HepG2 (cell line): ENCODE measurements around the gene CNIH3. TPM values are rescaled to one million over a fixed set of nuclear protein-coding genes. Genes with fewer than 3 reads are reported as not detected.

Experiments
- ATAC-seq: fragments of 200-7000 bp; cut with Tn5 transposase; 3 replicates; pipeline ENCODE4 v1.9.1; 2020; ENCODE audit warnings: mild to moderate bottlenecking, moderate library complexity
- BruUV-seq: library from RNA; stranded (reverse); fragments of 400-500 nt; replicated peaks from 2 replicates; lab custom pipeline; 2021; lab: Mats Ljungman, UMichigan
- CTCF ChIA-PET: fragments of 300-600 bp; formaldehyde crosslinking; extraction: SDS; loops from one replicate; lab custom pipeline; 2021; ENCODE audit warnings: low total read pairs, inconsistent platforms, low intra/inter-chr PET ratio; lab: Yijun Ruan, JAX
- POLR2A ChIA-PET: fragments of 350-600 bp; sonication (Branson Sonifier 250); formaldehyde crosslinking; loops from one replicate; lab custom pipeline; 2020; ENCODE audit warnings: antibody characterized with exemption, inconsistent platforms; lab: Yijun Ruan, JAX
- DNase-seq: peaks from one replicate; pipeline ENCODE4 v3.0.0-alpha.2; 2015; ENCODE audit warnings: low spot score
- FAIRE-seq: peaks from 3 replicates; lab custom pipeline; 2011; peaks lifted over from hg19 to GRCh38; lab: Jason Lieb, UNC
- H2AFZ ChIP-seq: one replicate; pipeline ENCODE4 v1.6.1; 2011; ENCODE audit warnings: low read length, inconsistent platforms
- H3K27ac ChIP-seq: fragments of 300-600 bp; 3 replicates; pipeline ENCODE4 v1.8.0; 2011; ENCODE audit warnings: mixed run types, mild to moderate bottlenecking, mixed read lengths, low read length, inconsistent platforms; ENCODE audit not compliant: insufficient read depth; ENCODE audit errors: extremely low read length
- H3K27me3 ChIP-seq, 2 experiments: fragments of 200-600 bp in 1 of 2; 2 replicates in 1 of 2; 3 replicates in 1 of 2; pipeline versions ENCODE4 v1.6.0 to v1.8.0; 2011; ENCODE audit warnings: low read length in 2 of 2, mild to moderate bottlenecking in 2 of 2, moderate library complexity in 2 of 2, inconsistent platforms in 1 of 2; ENCODE audit not compliant: insufficient read depth in 2 of 2, control insufficient read depth in 1 of 2
- H3K36me3 ChIP-seq, 2 experiments: fragments of 200-600 bp in 1 of 2; replicated peaks in 1 of 2; 2 replicates in 1 of 2; 3 replicates in 1 of 2; pipeline versions ENCODE4 v1.5.1 to v1.8.0; 2011; ENCODE audit warnings: low read length in 2 of 2, inconsistent platforms in 1 of 2; ENCODE audit not compliant: insufficient read depth in 2 of 2, control insufficient read depth in 1 of 2
- H3K4me1 ChIP-seq: 2 replicates; pipeline ENCODE4 v1.5.1; 2012; ENCODE audit warnings: low read length, inconsistent platforms; ENCODE audit not compliant: insufficient read depth
- H3K4me2 ChIP-seq: 2 replicates; pipeline ENCODE4 v1.6.0; 2011; ENCODE audit warnings: low read depth, low read length, inconsistent platforms
- H3K4me3 ChIP-seq, 3 experiments: fragments of 200-600 bp in 1 of 3; sonication (generic), shearing (Covaris generic) in 1 of 3; replicated peaks in 1 of 3; 2 replicates each; pipeline ENCODE4 v1.5.1; 2011 to 2016; ENCODE audit warnings: low read length in 3 of 3, inconsistent platforms in 2 of 3, low read depth in 2 of 3, mild to moderate bottlenecking in 2 of 3, control low read depth in 1 of 3, mixed read lengths in 1 of 3; ENCODE audit not compliant: insufficient read depth in 1 of 3
- H3K79me2 ChIP-seq: one replicate; pipeline ENCODE4 v1.6.1; 2011; ENCODE audit warnings: low read length, inconsistent platforms; ENCODE audit not compliant: insufficient read depth
- H3K9ac ChIP-seq: 2 replicates; pipeline ENCODE4 v1.6.0; 2011; ENCODE audit warnings: mild to moderate bottlenecking, low read depth, low read length, inconsistent platforms; ENCODE audit not compliant: insufficient read depth
- H3K9me3 ChIP-seq: 2 replicates; pipeline ENCODE4 v1.5.1; 2012; ENCODE audit warnings: mild to moderate bottlenecking, low read length
- H4K20me1 ChIP-seq: 2 replicates; pipeline ENCODE4 v1.6.0; 2011; ENCODE audit warnings: inconsistent platforms, mild to moderate bottlenecking, low read length, moderate library complexity; ENCODE audit not compliant: insufficient read depth
- HOXA3 ChIP-seq: sonication (generic); formaldehyde crosslinking; IDR thresholded peaks from 2 replicates; pipeline ENCODE4 v1.5.0; 2020; ENCODE audit warnings: missing genetic modification reagents
- MTF1 ChIP-seq: sonication (generic); formaldehyde crosslinking; IDR thresholded peaks from 2 replicates; pipeline ENCODE4 v1.5.0; 2020; ENCODE audit warnings: missing genetic modification reagents
- NBN ChIP-seq: fragments of 450-650 bp; conservative IDR thresholded peaks from 2 replicates; pipeline ENCODE4 v1.6.1; 2017
- TMF1 ChIP-seq: sonication (generic); formaldehyde crosslinking; IDR thresholded peaks from 2 replicates; pipeline ENCODE4 v1.8.1; 2022; ENCODE audit warnings: low read depth, missing genetic modification reagents
- ZC3H13 ChIP-seq: sonication (generic); formaldehyde crosslinking; IDR thresholded peaks from 2 replicates; pipeline ENCODE4 v1.8.1; 2023; ENCODE audit warnings: mild to moderate bottlenecking, missing genetic modification reagents, moderate library complexity
- ZNF577 ChIP-seq: sonication (generic); formaldehyde crosslinking; IDR thresholded peaks from 2 replicates; pipeline ENCODE4 v1.4.0; 2020; ENCODE audit warnings: mild to moderate bottlenecking, low read depth, missing genetic modification reagents, borderline replicate concordance
- WGBS: methylation state at CpG from one replicate; pipeline ENCODE4 v1.1.6; 2017; ENCODE audit warnings: low lambda C conversion rate; 5-methylcytosine and 5-hydroxymethylcytosine counted together
- in situ Hi-C: cut with HindIII; loops from 2 replicates; pipeline ENCODE4 v1.10.0; 2017; ENCODE audit warnings: low pct_unique_long_range_greater_than_20kb; ENCODE audit not compliant: extremely low pct_ligation_motif_present
- intact Hi-C: fragments of 100-400 bp; cut with micrococcal nuclease; formaldehyde crosslinking; loops from one replicate; pipeline ENCODE4 v1.10.0; 2022; ENCODE audit not compliant: unreplicated experiment
- polyA plus RNA-seq, 8 experiments: library from polyadenylated mRNA; depleted of rRNA in 3 of 8; stranded (reverse) in 7 of 8; unstranded in 1 of 8; fragments of >200 nt; fragmentation: Illumina TruSeq in 4 of 8; extraction: Trizol in 4 of 8; gene quantifications; 2 replicates each; pipeline versions ENCODE4 v1.2.1 to v1.2.3, GENCODE V29; 2011 to 2016; ENCODE audit warnings: low read depth in 4 of 8, missing spikeins in 1 of 8, mixed read lengths in 1 of 8; ENCODE audit not compliant: insufficient read depth in 1 of 8
- total RNA-seq, 5 experiments: library from RNA; depleted of rRNA; stranded (reverse); fragments of >200 nt; fragmentation: Illumina TruSeq; extraction: Trizol; gene quantifications; 2 replicates each; pipeline ENCODE4 v1.2.3, GENCODE V29; 2016; ENCODE audit warnings: low read depth in 1 of 5
- TF ChIP-seq, protein P1 (sequence below): sonication (generic); formaldehyde crosslinking; IDR thresholded peaks from 2 replicates; pipeline ENCODE4 v1.5.1; 2020; ENCODE audit warnings: mild to moderate bottlenecking, missing genetic modification reagents, moderate library complexity
- TF ChIP-seq, protein P2 (sequence below): IDR thresholded peaks from 2 replicates; pipeline ENCODE4 v1.6.1; 2016; ENCODE audit warnings: low read depth, control low read depth
- TF ChIP-seq, protein P3 (sequence below): sonication (generic); formaldehyde crosslinking; IDR thresholded peaks from 2 replicates; pipeline ENCODE4 v1.4.0; 2020; ENCODE audit warnings: missing genetic modification reagents; ENCODE audit errors: not compliant biosample characterization

CNIH3 gene
- total and polyA plus RNA-seq, 2 of the 13 experiments (the other 11 are each of a cell fraction or from before 2014, with no cell fraction given) = 0.36 to 1.1 TPM

DNA sequence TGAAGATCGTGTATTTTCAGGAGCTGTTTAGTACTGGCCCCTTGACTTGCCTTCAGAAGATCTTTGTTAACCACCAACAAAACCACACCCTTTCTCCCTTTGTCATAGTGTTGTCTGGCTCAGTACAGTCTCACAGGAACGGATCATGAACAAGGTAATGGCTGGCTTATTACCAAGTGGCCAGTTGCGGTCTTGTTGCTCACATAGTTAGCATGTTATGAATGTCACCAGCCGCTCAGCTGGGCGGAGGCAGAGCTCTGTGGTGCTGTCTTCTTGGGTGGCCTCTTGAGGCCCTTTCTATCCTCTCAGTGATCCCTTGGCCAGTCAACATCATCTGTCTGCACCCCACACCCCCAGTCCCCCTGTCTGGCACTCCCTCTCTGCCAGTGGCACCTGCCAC lies 21.4 kb downstream of the CNIH3 start (continued):
- TF ChIP-seq, protein P1, sequence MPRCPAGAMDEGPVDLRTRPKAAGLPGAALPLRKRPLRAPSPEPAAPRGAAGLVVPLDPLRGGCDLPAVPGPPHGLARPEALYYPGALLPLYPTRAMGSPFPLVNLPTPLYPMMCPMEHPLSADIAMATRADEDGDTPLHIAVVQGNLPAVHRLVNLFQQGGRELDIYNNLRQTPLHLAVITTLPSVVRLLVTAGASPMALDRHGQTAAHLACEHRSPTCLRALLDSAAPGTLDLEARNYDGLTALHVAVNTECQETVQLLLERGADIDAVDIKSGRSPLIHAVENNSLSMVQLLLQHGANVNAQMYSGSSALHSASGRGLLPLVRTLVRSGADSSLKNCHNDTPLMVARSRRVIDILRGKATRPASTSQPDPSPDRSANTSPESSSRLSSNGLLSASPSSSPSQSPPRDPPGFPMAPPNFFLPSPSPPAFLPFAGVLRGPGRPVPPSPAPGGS = no peak
- TF ChIP-seq HOXA3 (CRISPR knock-in tag) = no peak
- no peak for TF ChIP-seq MTF1
- TF ChIP-seq NBN = no peak
- TF ChIP-seq, protein P2, sequence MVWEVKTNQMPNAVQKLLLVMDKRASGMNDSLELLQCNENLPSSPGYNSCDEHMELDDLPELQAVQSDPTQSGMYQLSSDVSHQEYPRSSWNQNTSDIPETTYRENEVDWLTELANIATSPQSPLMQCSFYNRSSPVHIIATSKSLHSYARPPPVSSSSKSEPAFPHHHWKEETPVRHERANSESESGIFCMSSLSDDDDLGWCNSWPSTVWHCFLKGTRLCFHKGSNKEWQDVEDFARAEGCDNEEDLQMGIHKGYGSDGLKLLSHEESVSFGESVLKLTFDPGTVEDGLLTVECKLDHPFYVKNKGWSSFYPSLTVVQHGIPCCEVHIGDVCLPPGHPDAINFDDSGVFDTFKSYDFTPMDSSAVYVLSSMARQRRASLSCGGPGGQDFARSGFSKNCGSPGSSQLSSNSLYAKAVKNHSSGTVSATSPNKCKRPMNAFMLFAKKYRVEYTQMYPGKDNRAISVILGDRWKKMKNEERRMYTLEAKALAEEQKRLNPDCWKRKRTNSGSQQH = no peak
- TF ChIP-seq ZC3H13 (CRISPR knock-in tag) = no peak
- no peak for TF ChIP-seq ZNF577 (CRISPR knock-in tag)
- no peak for TF ChIP-seq TMF1 (CRISPR knock-in tag)
- TF ChIP-seq, all 625 proteins: peak for 0

DNA sequence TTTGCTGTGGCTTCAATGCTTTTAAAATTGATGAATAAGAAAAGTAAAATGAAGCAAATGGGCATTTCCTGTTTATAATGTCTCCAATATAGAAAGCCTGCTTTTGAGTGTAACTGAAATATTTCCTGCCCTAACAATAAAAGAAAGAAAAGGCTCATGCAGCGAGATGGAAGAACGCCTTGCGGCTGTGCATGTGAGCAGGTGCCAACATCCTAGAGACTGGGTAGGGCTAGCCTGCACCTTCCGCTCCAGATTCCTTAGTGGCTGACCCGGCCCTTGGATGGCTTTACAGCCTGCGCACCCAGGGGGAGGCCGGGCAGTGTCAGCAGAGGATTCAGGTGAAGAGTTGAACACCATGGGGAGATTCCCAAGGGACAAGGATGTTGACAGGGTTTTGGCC lies 21.8 kb downstream of the CNIH3 start:
- FAIRE-seq (no peak), ATAC-seq (no peak), DNase-seq (no peak)
- TF ChIP-seq, protein P3, sequence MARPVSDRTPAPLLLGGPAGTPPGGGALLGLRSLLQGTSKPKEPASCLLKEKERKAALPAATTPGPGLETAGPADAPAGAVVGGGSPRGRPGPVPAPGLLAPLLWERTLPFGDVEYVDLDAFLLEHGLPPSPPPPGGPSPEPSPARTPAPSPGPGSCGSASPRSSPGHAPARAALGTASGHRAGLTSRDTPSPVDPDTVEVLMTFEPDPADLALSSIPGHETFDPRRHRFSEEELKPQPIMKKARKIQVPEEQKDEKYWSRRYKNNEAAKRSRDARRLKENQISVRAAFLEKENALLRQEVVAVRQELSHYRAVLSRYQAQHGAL (CRISPR knock-in tag) = no peak
- no peaks in the 10 kb centered on the region for H3K79me2 ChIP-seq
- H2AFZ ChIP-seq = no peak overlapping the region
- WGBS = 82% methylated on average over 3 of the region's 7 CpGs
- POLR2A ChIA-PET = no interaction called here
- intact Hi-C loops (no loop called here), in situ Hi-C loops (no loop called here)
- H3K36me3 ChIP-seq = no peaks in the 10 kb centered on the region
- no TSS peak for BruUV-seq
- no peaks in the 10 kb centered on the region for H4K20me1 ChIP-seq
- CTCF ChIA-PET = no interaction called here
- no peaks in the 10 kb centered on the region for H3K9me3 ChIP-seq
- H3K4me3 ChIP-seq = no peak overlapping the region
- H3K27me3 ChIP-seq = peaks cover 3 to 23% of the 10 kb centered on the region in 2 experiments; a peak in 4 of 5 replicates
- no peak overlapping the region for H3K4me2 ChIP-seq
- no peak overlapping the region for H3K27ac ChIP-seq
- H3K9ac ChIP-seq = no peak overlapping the region
- no peaks in the 10 kb centered on the region for H3K4me1 ChIP-seq
